GM18858 (cell line): ENCODE data around the gene SERPINB12.

Source experiments
- ATAC-seq: cut with Tn5 transposase; IDR thresholded peaks from one replicate; pipeline ENCODE4 v1.9.1; 2021; ENCODE audit not compliant: unreplicated experiment

Gene SERPINB12

GRCh38 chr18:63592471-63592870 lies 50.3 kb downstream of the SERPINB12 start:
- no peak for ATAC-seq

- no peak for ATAC-seq
Measured at GRCh38 chr18:63596964-63597363, 54.8 kb downstream of the SERPINB12 start.

- ATAC-seq, result no peak
Measured at GRCh38 chr18:63603355-63603754, 61.2 kb downstream of the SERPINB12 start.

- peak; percentile 99 for ATAC-seq
Measured at GRCh38 chr18:63603772-63604171, 61.6 kb downstream of the SERPINB12 start.

GRCh38 chr18:63604791-63605567 lies 62.8 kb downstream of the SERPINB12 start:
- no peak for ATAC-seq

GRCh38 chr18:63606526-63606925 lies 64.4 kb downstream of the SERPINB12 start:
- ATAC-seq, result no peak

- ATAC-seq, result no peak
Measured at GRCh38 chr18:63613420-63613819, 71.3 kb downstream of the SERPINB12 start.

- ATAC-seq, result peak; percentile 81
Measured at GRCh38 chr18:63617049-63617914, 75.1 kb downstream of the SERPINB12 start.

- ATAC-seq, result no peak
Measured at GRCh38 chr18:63617915-63618234, 75.7 kb downstream of the SERPINB12 start.
